WTC11 (cell line): ENCODE measurements around the gene DHRS7. TPM values are rescaled to one million over a fixed set of nuclear protein-coding genes. Genes with fewer than 3 reads are reported as not detected.

Experiments
- ATAC-seq: fragments of 200-7000 bp; cut with Tn5 transposase; 2 replicates; pipeline ENCODE4 v1.10.0; 2021; ENCODE audit warnings: mild to moderate bottlenecking, moderate library complexity
- CTCF ChIA-PET: fragments of 300-600 bp; sonication (Branson Sonifier 250); formaldehyde crosslinking; loops from one replicate; lab custom pipeline; 2021; ENCODE audit warnings: antibody characterized with exemption; lab: Charles Lee
- POLR2A ChIA-PET: fragments of 350-600 bp; sonication (Branson Sonifier 250); formaldehyde crosslinking; loops from one replicate; lab custom pipeline; 2021; ENCODE audit warnings: antibody characterized with exemption; lab: Charles Lee
- DNase-seq: peaks from one replicate; pipeline ENCODE4 v3.0.0; 2021; ENCODE audit warnings: low spot score
- H3K27ac Mint-ChIP-seq: 2 replicates; pipeline ENCODE4 v1.8.0; 2021; ENCODE audit warnings: mixed read lengths
- H3K27me3 Mint-ChIP-seq: 2 replicates; pipeline ENCODE4 v1.8.0; 2021; ENCODE audit warnings: low read depth, mild to moderate bottlenecking, moderate library complexity, mixed read lengths
- H3K36me3 Mint-ChIP-seq: 2 replicates; pipeline ENCODE4 v1.8.0; 2021; ENCODE audit warnings: mixed read lengths
- H3K4me1 Mint-ChIP-seq: 2 replicates; pipeline ENCODE4 v1.8.0; 2022; ENCODE audit warnings: mixed read lengths
- H3K4me3 Mint-ChIP-seq: 2 replicates; pipeline ENCODE4 v1.8.0; 2021; ENCODE audit warnings: mild to moderate bottlenecking, moderate library complexity, mixed read lengths
- H3K9me3 Mint-ChIP-seq: 2 replicates; pipeline ENCODE4 v1.8.0; 2021; ENCODE audit warnings: mixed read lengths
- ARID4B ChIP-seq: sonication (generic); formaldehyde crosslinking; IDR thresholded peaks from 2 replicates; pipeline ENCODE4 v1.8.0; 2023; ENCODE audit warnings: missing genetic modification reagents, mild to moderate bottlenecking, borderline replicate concordance
- ATF1 ChIP-seq: sonication (generic); formaldehyde crosslinking; IDR thresholded peaks from 2 replicates; pipeline ENCODE4 v1.8.1; 2023; ENCODE audit warnings: mild to moderate bottlenecking, moderate library complexity, missing genetic modification reagents
- CTCF ChIP-seq: fragments of 200-600 bp; IDR thresholded peaks from 2 replicates; pipeline ENCODE4 v1.8.0; 2022; ENCODE audit warnings: antibody characterized with exemption
- EMX1 ChIP-seq: fragments of 250-450 bp; sonication (Bioruptor Pico); IDR thresholded peaks from 2 replicates; pipeline ENCODE4 v1.8.0; 2021; ENCODE audit warnings: mild to moderate bottlenecking
- ETV6 ChIP-seq: sonication (generic); formaldehyde crosslinking; IDR thresholded peaks from 2 replicates; pipeline ENCODE4 v1.8.1; 2022; ENCODE audit warnings: mild to moderate bottlenecking, missing genetic modification reagents
- GTF2I ChIP-seq: fragments of 250-450 bp; sonication (Bioruptor Pico); conservative IDR thresholded peaks from 2 replicates; pipeline ENCODE4 v1.4.0; 2021; ENCODE audit warnings: mild to moderate bottlenecking
- MLX ChIP-seq: sonication (generic); formaldehyde crosslinking; IDR thresholded peaks from 2 replicates; pipeline ENCODE4 v1.8.1; 2023; ENCODE audit warnings: mild to moderate bottlenecking, missing genetic modification reagents, moderate library complexity
- NFE2L1 ChIP-seq: sonication (generic); formaldehyde crosslinking; IDR thresholded peaks from 2 replicates; pipeline ENCODE4 v1.8.1; 2023; ENCODE audit warnings: missing genetic modification reagents
- NR1H2 ChIP-seq: sonication (generic); formaldehyde crosslinking; IDR thresholded peaks from 2 replicates; pipeline ENCODE4 v1.9.0; 2021; ENCODE audit warnings: mild to moderate bottlenecking, moderate library complexity, missing genetic modification reagents
- TCF7 ChIP-seq: sonication (generic); formaldehyde crosslinking; IDR thresholded peaks from 2 replicates; pipeline ENCODE4 v1.8.0; 2022; ENCODE audit warnings: mild to moderate bottlenecking, low read depth, missing genetic modification reagents, moderate library complexity
- USF2 ChIP-seq: sonication (generic); formaldehyde crosslinking; IDR thresholded peaks from 2 replicates; pipeline ENCODE4 v1.8.1; 2023; ENCODE audit warnings: mild to moderate bottlenecking, missing genetic modification reagents, moderate library complexity
- ZNF121 ChIP-seq: sonication (generic); formaldehyde crosslinking; IDR thresholded peaks from 2 replicates; pipeline ENCODE4 v1.8.0; 2023; ENCODE audit warnings: missing genetic modification reagents
- ZNF396 ChIP-seq: fragments of 250-450 bp; sonication (Bioruptor Pico); IDR thresholded peaks from 2 replicates; pipeline ENCODE4 v1.8.0; 2021; ENCODE audit warnings: mild to moderate bottlenecking, moderate library complexity, borderline replicate concordance
- ZNF423 ChIP-seq: fragments of 250-450 bp; sonication (Bioruptor Pico); IDR thresholded peaks from 2 replicates; pipeline ENCODE4 v2.1.2; 2022; ENCODE audit warnings: mild to moderate bottlenecking, moderate library complexity
- total RNA-seq: library from RNA; stranded (reverse); gene quantifications from 3 replicates; pipeline ENCODE4 v1.2.3, GENCODE V29; 2021
- TF ChIP-seq, protein P1 (sequence below): fragments of 250-450 bp; sonication (Bioruptor Pico); IDR thresholded peaks from 2 replicates; pipeline ENCODE4 v1.8.0; 2021; ENCODE audit warnings: mild to moderate bottlenecking
- TF ChIP-seq, protein P2 (sequence below): sonication (generic); formaldehyde crosslinking; IDR thresholded peaks from 2 replicates; pipeline ENCODE4 v1.8.0; 2023; ENCODE audit warnings: missing genetic modification reagents
- TF ChIP-seq, protein P3 (sequence below): sonication (generic); formaldehyde crosslinking; IDR thresholded peaks from 2 replicates; pipeline ENCODE4 v1.8.0; 2022; ENCODE audit warnings: mild to moderate bottlenecking, missing genetic modification reagents
- TF ChIP-seq, protein P4 (sequence below): sonication (generic); formaldehyde crosslinking; IDR thresholded peaks from 2 replicates; pipeline ENCODE4 v1.8.1; 2023; ENCODE audit warnings: mild to moderate bottlenecking, missing genetic modification reagents

Gene DHRS7
- total RNA-seq, 1 experiment from 2014 or later, result 39.9 TPM

DNA sequence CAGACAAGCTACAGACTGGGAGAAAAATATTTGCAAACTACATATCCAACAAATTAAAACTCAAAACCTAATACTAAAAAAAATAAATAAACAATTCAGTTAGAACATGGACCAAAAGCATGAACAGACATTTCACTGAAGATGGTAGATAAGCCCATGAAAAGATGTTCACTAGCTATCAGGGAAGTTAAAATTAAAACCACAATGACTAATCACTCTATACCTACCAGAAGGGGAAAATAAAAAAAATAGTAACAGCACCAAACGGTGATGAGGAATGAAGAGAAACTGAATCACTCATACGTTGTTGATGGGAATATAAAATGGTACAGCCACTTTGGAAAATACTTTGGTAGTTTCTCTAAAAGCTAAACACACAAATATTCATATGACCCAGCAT is 31.1 kb upstream of the DHRS7 start (continued):
- TF ChIP-seq, protein P1, sequence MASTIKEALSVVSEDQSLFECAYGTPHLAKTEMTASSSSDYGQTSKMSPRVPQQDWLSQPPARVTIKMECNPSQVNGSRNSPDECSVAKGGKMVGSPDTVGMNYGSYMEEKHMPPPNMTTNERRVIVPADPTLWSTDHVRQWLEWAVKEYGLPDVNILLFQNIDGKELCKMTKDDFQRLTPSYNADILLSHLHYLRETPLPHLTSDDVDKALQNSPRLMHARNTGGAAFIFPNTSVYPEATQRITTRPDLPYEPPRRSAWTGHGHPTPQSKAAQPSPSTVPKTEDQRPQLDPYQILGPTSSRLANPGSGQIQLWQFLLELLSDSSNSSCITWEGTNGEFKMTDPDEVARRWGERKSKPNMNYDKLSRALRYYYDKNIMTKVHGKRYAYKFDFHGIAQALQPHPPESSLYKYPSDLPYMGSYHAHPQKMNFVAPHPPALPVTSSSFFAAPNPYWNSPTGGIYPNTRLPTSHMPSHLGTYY, result no peak
- TF ChIP-seq GTF2I, result no peak
- TF ChIP-seq ZNF396, result no peak
- TF ChIP-seq ARID4B, result no peak
- TF ChIP-seq, all 79 proteins: peak for 0

DNA sequence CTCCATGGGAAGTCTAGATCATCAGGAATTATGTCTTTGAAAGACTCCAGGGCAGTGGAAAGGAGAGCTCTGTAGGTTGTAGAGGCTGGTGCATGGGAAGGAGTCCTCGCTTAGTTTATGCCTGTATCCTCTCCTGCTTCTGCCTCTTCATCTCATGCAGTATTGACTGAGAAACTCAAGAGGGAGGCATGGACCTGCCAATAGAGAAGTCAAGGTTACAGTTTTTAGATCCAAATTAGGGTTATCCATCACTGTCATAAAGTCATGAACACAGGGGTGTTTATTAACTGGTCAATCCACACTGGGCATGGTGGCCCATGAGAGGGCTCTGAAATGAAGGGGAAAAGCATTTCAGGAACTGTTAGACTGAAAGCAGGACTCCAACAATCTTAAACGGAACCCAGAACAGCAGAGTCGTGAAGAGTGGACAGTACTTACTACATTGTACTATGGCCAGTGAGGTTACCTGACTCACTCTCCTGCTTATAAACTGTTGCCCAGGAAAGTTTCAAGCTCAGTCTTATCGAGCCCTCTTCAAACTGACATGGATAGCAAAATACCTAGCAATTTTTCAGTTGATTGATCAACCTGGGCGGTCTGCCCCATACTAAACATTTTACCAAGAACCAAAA is 30.1 kb upstream of the DHRS7 start:
- Mint-ChIP-seq H3K27ac (no peak overlapping the region), H3K36me3 (peaks cover 6% of the 10 kb centered on the region), H3K4me1 (peaks cover 25% of the 10 kb centered on the region), H3K4me3 (no peak overlapping the region), H3K9me3 (peaks cover 17% of the 10 kb centered on the region), H3K27me3 (no peaks in the 10 kb centered on the region; the same call in 1 of the 2 replicates)
- POLR2A ChIA-PET, result interaction anchor here (1.2 kb wide), 1 partner anchor 54 kb away, joined by 5 read pairs; the partner anchor contains the start of gene PPM1A
- DNase-seq (no peak), ATAC-seq (peak; percentile 82)
- CTCF ChIA-PET, result interaction anchor here (0.8 to 2.4 kb wide), 7 partner anchors 46 to 155 kb away, joined by 3 to 13 read pairs (median 3); partner anchors contain the start of gene PPM1A
- TF ChIP-seq, protein P2, sequence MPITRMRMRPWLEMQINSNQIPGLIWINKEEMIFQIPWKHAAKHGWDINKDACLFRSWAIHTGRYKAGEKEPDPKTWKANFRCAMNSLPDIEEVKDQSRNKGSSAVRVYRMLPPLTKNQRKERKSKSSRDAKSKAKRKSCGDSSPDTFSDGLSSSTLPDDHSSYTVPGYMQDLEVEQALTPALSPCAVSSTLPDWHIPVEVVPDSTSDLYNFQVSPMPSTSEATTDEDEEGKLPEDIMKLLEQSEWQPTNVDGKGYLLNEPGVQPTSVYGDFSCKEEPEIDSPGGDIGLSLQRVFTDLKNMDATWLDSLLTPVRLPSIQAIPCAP (CRISPR knock-in tag), result no peak
- TF ChIP-seq ARID4B, result no peak
- TF ChIP-seq, protein P3, sequence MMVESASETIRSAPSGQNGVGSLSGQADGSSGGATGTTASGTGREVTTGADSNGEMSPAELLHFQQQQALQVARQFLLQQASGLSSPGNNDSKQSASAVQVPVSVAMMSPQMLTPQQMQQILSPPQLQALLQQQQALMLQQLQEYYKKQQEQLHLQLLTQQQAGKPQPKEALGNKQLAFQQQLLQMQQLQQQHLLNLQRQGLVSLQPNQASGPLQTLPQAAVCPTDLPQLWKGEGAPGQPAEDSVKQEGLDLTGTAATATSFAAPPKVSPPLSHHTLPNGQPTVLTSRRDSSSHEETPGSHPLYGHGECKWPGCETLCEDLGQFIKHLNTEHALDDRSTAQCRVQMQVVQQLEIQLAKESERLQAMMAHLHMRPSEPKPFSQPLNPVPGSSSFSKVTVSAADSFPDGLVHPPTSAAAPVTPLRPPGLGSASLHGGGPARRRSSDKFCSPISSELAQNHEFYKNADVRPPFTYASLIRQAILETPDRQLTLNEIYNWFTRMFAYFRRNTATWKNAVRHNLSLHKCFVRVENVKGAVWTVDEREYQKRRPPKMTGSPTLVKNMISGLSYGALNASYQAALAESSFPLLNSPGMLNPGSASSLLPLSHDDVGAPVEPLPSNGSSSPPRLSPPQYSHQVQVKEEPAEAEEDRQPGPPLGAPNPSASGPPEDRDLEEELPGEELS, result no peak
- TF ChIP-seq NR1H2 (CRISPR knock-in tag), result no peak
- TF ChIP-seq, protein P4, sequence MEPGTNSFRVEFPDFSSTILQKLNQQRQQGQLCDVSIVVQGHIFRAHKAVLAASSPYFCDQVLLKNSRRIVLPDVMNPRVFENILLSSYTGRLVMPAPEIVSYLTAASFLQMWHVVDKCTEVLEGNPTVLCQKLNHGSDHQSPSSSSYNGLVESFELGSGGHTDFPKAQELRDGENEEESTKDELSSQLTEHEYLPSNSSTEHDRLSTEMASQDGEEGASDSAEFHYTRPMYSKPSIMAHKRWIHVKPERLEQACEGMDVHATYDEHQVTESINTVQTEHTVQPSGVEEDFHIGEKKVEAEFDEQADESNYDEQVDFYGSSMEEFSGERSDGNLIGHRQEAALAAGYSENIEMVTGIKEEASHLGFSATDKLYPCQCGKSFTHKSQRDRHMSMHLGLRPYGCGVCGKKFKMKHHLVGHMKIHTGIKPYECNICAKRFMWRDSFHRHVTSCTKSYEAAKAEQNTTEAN (CRISPR knock-in tag), result no peak
- TF ChIP-seq NFE2L1 (CRISPR knock-in tag), result no peak
- TF ChIP-seq ZNF121, result no peak
- no peak for TF ChIP-seq EMX1 (CRISPR knock-in tag)
- TF ChIP-seq MLX (CRISPR knock-in tag), result no peak
- TF ChIP-seq CTCF, result no peak
- no peak for TF ChIP-seq ZNF423
- TF ChIP-seq ETV6 (CRISPR knock-in tag), result no peak
- no peak for TF ChIP-seq TCF7
- TF ChIP-seq ATF1 (CRISPR knock-in tag), result no peak
- TF ChIP-seq USF2 (CRISPR knock-in tag), result no peak
